H1 (cell line): ENCODE data around the gene HECTD3. TPM values are rescaled to one million over a fixed set of nuclear protein-coding genes. Genes with fewer than 3 reads are reported as not detected.

ENCODE experiments used
- CTCF ChIA-PET: fragments of 300-600 bp; sonication (Branson Sonifier 250); formaldehyde crosslinking; loops from one replicate; lab custom pipeline; 2021; ENCODE audit not compliant: partially characterized antibody; lab: Charles Lee
- POLR2A ChIA-PET: fragments of 300-600 bp; sonication (Branson Sonifier 250); formaldehyde crosslinking; loops from one replicate; lab custom pipeline; 2021; ENCODE audit warnings: inconsistent platforms; ENCODE audit not compliant: partially characterized antibody; lab: Charles Lee
- DNase-seq, 2 experiments: peaks; one replicate each; pipeline versions ENCODE4 v3.0.0 to v3.0.0-alpha.2; 2010 to 2022; ENCODE audit warnings: low spot score in 2 of 2, low read depth in 1 of 2, mixed read lengths in 1 of 2
- FAIRE-seq: peaks from 2 replicates; lab custom pipeline; 2011; peaks lifted over from hg19 to GRCh38; lab: Jason Lieb, UNC
- H2AFZ ChIP-seq: 2 replicates; pipeline ENCODE4 v1.8.1; 2012; ENCODE audit warnings: low read length, inconsistent platforms
- H2AK5ac ChIP-seq: 2 replicates; pipeline ENCODE4 v1.6.1; 2013; ENCODE audit warnings: low read depth, low read length
- H2BK120ac ChIP-seq: replicated peaks from 2 replicates; pipeline ENCODE3; 2013; ENCODE audit warnings: low read depth, low read length, inconsistent platforms
- H2BK12ac ChIP-seq: 2 replicates; pipeline ENCODE4 v1.6.1; 2013; ENCODE audit warnings: low read depth, low read length
- H2BK15ac ChIP-seq: 2 replicates; pipeline ENCODE4 v1.6.1; 2013; ENCODE audit warnings: low read length
- H2BK20ac ChIP-seq: 2 replicates; pipeline ENCODE4 v1.6.1; 2013; ENCODE audit warnings: low read length
- H2BK5ac ChIP-seq: 2 replicates; pipeline ENCODE4 v1.6.1; 2013; ENCODE audit warnings: low read depth, low read length
- H3K14ac ChIP-seq: 2 replicates; pipeline ENCODE4 v1.6.1; 2013; ENCODE audit warnings: inconsistent platforms; ENCODE audit not compliant: insufficient read length
- H3K18ac ChIP-seq: 2 replicates; pipeline ENCODE4 v1.6.1; 2013; ENCODE audit warnings: low read length; ENCODE audit errors: extremely low read depth
- H3K23ac ChIP-seq: 2 replicates; pipeline ENCODE4 v1.6.1; 2013; ENCODE audit warnings: inconsistent platforms; ENCODE audit not compliant: insufficient read length
- H3K23me2 ChIP-seq: 2 replicates; pipeline ENCODE4 v1.6.1; 2013; ENCODE audit warnings: low read depth, low read length
- H3K27ac ChIP-seq: 2 replicates; pipeline ENCODE4 v1.6.1; 2011; ENCODE audit warnings: low read depth, low read length, inconsistent platforms
- H3K27me3 ChIP-seq, 4 experiments: replicated peaks in 1 of 4; 1 replicate in 1 of 4; 2 replicates in 3 of 4; pipeline versions ENCODE4 v1.6.1 to v1.8.1; 2011 to 2013; ENCODE audit warnings: low read length in 3 of 4, mild to moderate bottlenecking in 3 of 4, inconsistent platforms in 2 of 4, mixed read lengths in 2 of 4, moderate library complexity in 1 of 4; ENCODE audit not compliant: control insufficient read depth in 3 of 4, insufficient read depth in 3 of 4; ENCODE audit errors: extremely low read depth in 1 of 4
- H3K36me3 ChIP-seq, 4 experiments: 2 replicates each; pipeline versions ENCODE4 v1.6.1 to v1.8.1; 2011 to 2013; ENCODE audit warnings: mild to moderate bottlenecking in 4 of 4, low read length in 3 of 4, moderate library complexity in 2 of 4, control low read depth in 1 of 4, inconsistent platforms in 1 of 4; ENCODE audit not compliant: insufficient read depth in 4 of 4, control insufficient read depth in 2 of 4
- H3K4ac ChIP-seq: replicated peaks from 2 replicates; pipeline ENCODE3; 2013; ENCODE audit warnings: low read length, low read depth, mixed read lengths, inconsistent platforms; ENCODE audit not compliant: insufficient read length
- H3K4me1 ChIP-seq, 4 experiments: replicated peaks in 1 of 4; 1 replicate in 1 of 4; 2 replicates in 3 of 4; pipeline versions ENCODE4 v1.6.1 to v1.8.1; 2011 to 2013; ENCODE audit warnings: low read length in 3 of 4, inconsistent platforms in 2 of 4, mixed read lengths in 1 of 4; ENCODE audit not compliant: insufficient read depth in 4 of 4, control insufficient read depth in 3 of 4
- H3K4me2 ChIP-seq, 2 experiments: 2 replicates each; pipeline versions ENCODE4 v1.6.1 to v1.8.1; 2011 to 2013; ENCODE audit warnings: low read depth in 2 of 2, low read length in 2 of 2, control low read depth in 1 of 2, inconsistent platforms in 1 of 2, mild to moderate bottlenecking in 1 of 2; ENCODE audit not compliant: insufficient read depth in 1 of 2
- H3K4me3 ChIP-seq, 4 experiments: fragments of 200-600, 300-600 bp in 1 of 4; sonication (generic), shearing (Covaris generic), sonication (Bioruptor Twin) in 1 of 4; 2 replicates each; pipeline versions ENCODE4 v1.5.1 to v1.8.1; 2011 to 2016; ENCODE audit warnings: low read length in 4 of 4, low read depth in 3 of 4, control low read depth in 2 of 4, inconsistent platforms in 2 of 4, mild to moderate bottlenecking in 2 of 4, mixed read lengths in 1 of 4, moderate library complexity in 1 of 4; ENCODE audit not compliant: insufficient read depth in 2 of 4; ENCODE audit errors: extremely low read depth in 1 of 4
- H3K56ac ChIP-seq: replicated peaks from 2 replicates; pipeline ENCODE3; 2013; ENCODE audit warnings: low read depth, mild to moderate bottlenecking, mixed read lengths, low read length, inconsistent platforms; ENCODE audit not compliant: insufficient read length
- H3K79me1 ChIP-seq: 2 replicates; pipeline ENCODE4 v1.6.1; 2013; ENCODE audit warnings: low read depth, low read length, control low read depth
- H3K79me2 ChIP-seq, 2 experiments: 2 replicates each; pipeline versions ENCODE4 v1.6.1 to v1.8.1; 2012 to 2013; ENCODE audit warnings: low read length in 2 of 2, mild to moderate bottlenecking in 2 of 2, inconsistent platforms in 1 of 2; ENCODE audit not compliant: insufficient read depth in 2 of 2, control insufficient read depth in 1 of 2
- H3K9ac ChIP-seq, 4 experiments: replicated peaks in 1 of 4; 1 replicate in 1 of 4; 2 replicates in 3 of 4; pipeline versions ENCODE4 v1.6.1 to v1.8.1; 2011 to 2013; ENCODE audit warnings: low read depth in 3 of 4, low read length in 3 of 4, control low read depth in 2 of 4, mild to moderate bottlenecking in 2 of 4, moderate library complexity in 2 of 4, inconsistent platforms in 1 of 4; ENCODE audit errors: extremely low read depth in 1 of 4
- H3K9me3 ChIP-seq, 2 experiments: 2 replicates each; pipeline versions ENCODE4 v1.6.1 to v1.8.1; 2012 to 2013; ENCODE audit warnings: mild to moderate bottlenecking in 2 of 2, moderate library complexity in 2 of 2, control low read depth in 1 of 2, inconsistent platforms in 1 of 2, low read depth in 1 of 2, low read length in 1 of 2, mixed read lengths in 1 of 2; ENCODE audit not compliant: insufficient read depth in 2 of 2
- H4K20me1 ChIP-seq, 2 experiments: replicated peaks in 1 of 2; 2 replicates each; pipeline versions ENCODE3 to v1.8.1; 2011 to 2013; ENCODE audit warnings: inconsistent platforms in 2 of 2, low read length in 2 of 2, mild to moderate bottlenecking in 1 of 2; ENCODE audit not compliant: insufficient read depth in 2 of 2, control insufficient read depth in 1 of 2
- H4K5ac ChIP-seq: 2 replicates; pipeline ENCODE4 v1.6.1; 2013; ENCODE audit warnings: low read length, low read depth, mixed read lengths, inconsistent platforms; ENCODE audit not compliant: insufficient read length
- H4K8ac ChIP-seq: 2 replicates; pipeline ENCODE4 v1.8.0; 2013; ENCODE audit warnings: mild to moderate bottlenecking, moderate library complexity, low read length, inconsistent platforms; ENCODE audit not compliant: insufficient read depth; ENCODE audit errors: extremely low read depth
- H4K91ac ChIP-seq: replicated peaks from 2 replicates; pipeline ENCODE3; 2013; ENCODE audit warnings: low read length, mixed read lengths, inconsistent platforms; ENCODE audit not compliant: insufficient read length
- BACH1 ChIP-seq: IDR thresholded peaks from 2 replicates; pipeline ENCODE4 v1.6.1; 2012; ENCODE audit warnings: low read length, improper control_type of control experiment
- EGR1 ChIP-seq: IDR thresholded peaks from 2 replicates; pipeline ENCODE4 v1.6.1; 2011; ENCODE audit warnings: low read depth, low read length, borderline replicate concordance
- GABPA ChIP-seq: IDR thresholded peaks from 2 replicates; pipeline ENCODE4 v1.6.1; 2011; ENCODE audit warnings: mild to moderate bottlenecking, low read length, moderate library complexity, borderline replicate concordance; ENCODE audit not compliant: insufficient read depth
- HDAC2 ChIP-seq, 2 experiments: fragments of 300-600 bp in 1 of 2; sonication (generic) in 1 of 2; IDR thresholded peaks; 2 replicates each; pipeline ENCODE4 v1.6.1; 2011 to 2012; ENCODE audit warnings: low read depth in 2 of 2, low read length in 2 of 2, mild to moderate bottlenecking in 2 of 2, moderate library complexity in 2 of 2, borderline replicate concordance in 1 of 2, inconsistent platforms in 1 of 2
- JUND ChIP-seq: IDR thresholded peaks from 2 replicates; pipeline ENCODE4 v1.6.1; 2011; ENCODE audit warnings: mild to moderate bottlenecking, improper control_type of control experiment, low read length
- KDM4A ChIP-seq: IDR thresholded peaks from one replicate; pipeline ENCODE4 v1.7.1; 2012; ENCODE audit warnings: low read depth, mild to moderate bottlenecking, moderate library complexity, low read length, inconsistent platforms; ENCODE audit not compliant: severe bottlenecking
- MAFK ChIP-seq: IDR thresholded peaks from 2 replicates; pipeline ENCODE4 v1.6.1; 2012; ENCODE audit warnings: low read depth, mild to moderate bottlenecking, improper control_type of control experiment, low read length
- PHF8 ChIP-seq: fragments of 200-600 bp; sonication (generic); conservative IDR thresholded peaks from 2 replicates; pipeline ENCODE4 v1.7.1; 2012; ENCODE audit warnings: low read depth, mild to moderate bottlenecking, inconsistent platforms, low read length, moderate library complexity
- RBBP5 ChIP-seq: IDR thresholded peaks from 2 replicates; pipeline ENCODE4 v1.7.1; 2012; ENCODE audit warnings: low read depth, mild to moderate bottlenecking, inconsistent platforms, low read length, moderate library complexity, borderline replicate concordance
- RNF2 ChIP-seq: fragments of 200-900, 300-1000 bp; sonication (generic); IDR thresholded peaks from 2 replicates; pipeline ENCODE4 v1.7.1; 2016; ENCODE audit warnings: borderline replicate concordance, low read depth, mild to moderate bottlenecking, antibody characterized with exemption, low read length; ENCODE audit not compliant: poor library complexity, severe bottlenecking; ENCODE audit errors: missing control alignments
- SP2 ChIP-seq: IDR thresholded peaks from 2 replicates; pipeline ENCODE4 v1.6.1; 2012; ENCODE audit warnings: mild to moderate bottlenecking, low read length, inconsistent platforms
- SP4 ChIP-seq: IDR thresholded peaks from 2 replicates; pipeline ENCODE4 v1.6.1; 2012; ENCODE audit warnings: low read length, inconsistent platforms
- YY1 ChIP-seq: IDR thresholded peaks from 2 replicates; pipeline ENCODE4 v1.6.1; 2011; ENCODE audit warnings: low read depth, mild to moderate bottlenecking, low read length
- WGBS, 2 experiments: shearing (Covaris generic) in 1 of 2; methylation state at CpG; one replicate each; pipeline versions ENCODE4 v1.1.6 to v1.1.7; 2013 to 2015; ENCODE audit warnings: low lambda C conversion rate in 2 of 2, mixed read lengths in 2 of 2, inconsistent platforms in 1 of 2, low coverage in 1 of 2, missing lambda C conversion rate in 1 of 2; ENCODE audit not compliant: insufficient replicate concordance in 2 of 2, insufficient coverage in 1 of 2, insufficient read length in 1 of 2; ENCODE audit errors: extremely low coverage in 1 of 2, missing lambda C conversion rate in 1 of 2; 5-methylcytosine and 5-hydroxymethylcytosine counted together
- polyA plus RNA-seq, 7 experiments: library from polyadenylated mRNA; depleted of rRNA in 3 of 7; stranded (reverse) in 5 of 7; unstranded in 2 of 7; fragments of >200 nt in 5 of 7; fragments of 200-250 nt in 2 of 7; gene quantifications; 1 replicate in 5 of 7; 2 replicates in 1 of 7; 4 replicates in 1 of 7; pipeline versions ENCODE4 v1.2.1 to v1.2.3, GENCODE V29; 2011 to 2013; ENCODE audit warnings: missing spikeins in 2 of 7, mixed read lengths in 2 of 7
- total RNA-seq: library from RNA; stranded (reverse); fragmentation: NEBNext Ultra II Directional; extraction: Animal tissue kit (Norgen Biotek cat#: 25700); gene quantifications from 2 replicates; pipeline ENCODE4 v1.2.1, GENCODE V29; 2021
- TF ChIP-seq, protein P1 (sequence below): IDR thresholded peaks from 2 replicates; pipeline ENCODE4 v1.6.1; 2012; ENCODE audit warnings: inconsistent platforms

HECTD3 gene
- total and polyA plus RNA-seq, 2 of the 8 experiments (the other 6 are each of a cell fraction or from before 2014, with no cell fraction given), result 32.9 to 52.7 TPM

DNA sequence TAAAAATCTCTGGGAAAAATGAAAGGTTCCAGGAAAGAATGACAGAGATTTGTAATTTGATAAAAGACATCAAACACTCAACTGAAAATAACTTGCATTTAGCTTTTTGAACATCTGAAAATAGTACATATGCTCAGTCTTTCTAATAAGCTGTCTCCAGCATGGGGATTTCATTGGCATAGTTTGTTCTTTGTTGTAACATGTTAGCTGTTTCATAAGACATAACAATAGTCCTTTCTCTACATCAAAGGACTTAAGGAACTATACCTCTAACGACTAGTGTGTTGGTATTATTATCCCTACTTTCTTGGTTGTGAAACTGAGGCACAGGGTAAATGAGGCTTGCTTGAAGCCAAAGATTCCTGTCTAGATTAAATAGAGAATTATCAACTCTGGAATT lies 46.7 kb downstream of the HECTD3 start:
- Histone ChIP-seq H3K27ac (no peak overlapping the region), H4K5ac (no peak overlapping the region), H4K20me1 (peaks cover 0 to 2% of the 10 kb centered on the region in 2 experiments), H3K23me2 (no peaks in the 10 kb centered on the region), H4K8ac (no peak overlapping the region), H3K4ac (no peak overlapping the region), H3K27me3 (no peaks in the 10 kb centered on the region), H3K23ac (no peak overlapping the region), H2BK20ac (no peak overlapping the region), H2AK5ac (no peak overlapping the region), H3K79me1 (no peaks in the 10 kb centered on the region), H3K36me3 (no peaks in the 10 kb centered on the region), H2BK120ac (no peak overlapping the region), H3K4me1 (no peaks in the 10 kb centered on the region), H3K18ac (no peak overlapping the region), H2AFZ (no peak overlapping the region), H2BK5ac (no peak overlapping the region), H3K79me2 (no peaks in the 10 kb centered on the region), H2BK15ac (no peak overlapping the region), H3K4me3 (no peak overlapping the region), H3K14ac (no peak overlapping the region), H4K91ac (no peak overlapping the region), H3K9me3 (no peaks in the 10 kb centered on the region), H3K4me2 (no peak overlapping the region), H3K56ac (no peak overlapping the region), H3K9ac (no peak overlapping the region), H2BK12ac (no peak overlapping the region)
- ChIA-PET POLR2A (no interaction called here), CTCF (interaction anchor here (0.5 kb wide), 1 partner anchor 87 kb away, joined by 3 read pairs; no protein-coding TSS in a partner anchor)
- WGBS, 2 experiments, result 95% methylated on average over 1 of the region's 1 CpG; no CpG with 5 or more reads in 1 of the 2 experiments
- DNase-seq (no peak), FAIRE-seq (no peak)
- TF ChIP-seq SP2 (no peak), PHF8 (no peak), GABPA (no peak), MAFK (no peak), KDM4A (no peak), YY1 (no peak), RBBP5 (no peak), HDAC2 (IDR thresholded peaks at IDR 0.05; ENCODE audit: borderline replicate concordance in 1 of 2, low read depth in 2 of 2, low read length in 2 of 2) (no peak), EGR1 (no peak), JUND (no peak), RNF2 (no peak), SP4 (no peak), BACH1 (no peak)
- TF ChIP-seq, protein P1, sequence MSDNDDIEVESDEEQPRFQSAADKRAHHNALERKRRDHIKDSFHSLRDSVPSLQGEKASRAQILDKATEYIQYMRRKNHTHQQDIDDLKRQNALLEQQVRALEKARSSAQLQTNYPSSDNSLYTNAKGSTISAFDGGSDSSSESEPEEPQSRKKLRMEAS, result no peak
